DMS153 treated with DMSO at 0.1 percent for 48 hours (cell line): Measurements from ENCODE around the gene ATF3.

ENCODE experiments used
- DNase-seq: peaks from one replicate; lab custom pipeline; 2025; ENCODE audit not compliant: unreplicated experiment; lab: John Stamatoyannopoulos, UW

ATF3 gene

GRCh38 chr1:212586206-212587015 lies 22.1 kb upstream of the ATF3 start:
- DNase-seq: no peak

DNA sequence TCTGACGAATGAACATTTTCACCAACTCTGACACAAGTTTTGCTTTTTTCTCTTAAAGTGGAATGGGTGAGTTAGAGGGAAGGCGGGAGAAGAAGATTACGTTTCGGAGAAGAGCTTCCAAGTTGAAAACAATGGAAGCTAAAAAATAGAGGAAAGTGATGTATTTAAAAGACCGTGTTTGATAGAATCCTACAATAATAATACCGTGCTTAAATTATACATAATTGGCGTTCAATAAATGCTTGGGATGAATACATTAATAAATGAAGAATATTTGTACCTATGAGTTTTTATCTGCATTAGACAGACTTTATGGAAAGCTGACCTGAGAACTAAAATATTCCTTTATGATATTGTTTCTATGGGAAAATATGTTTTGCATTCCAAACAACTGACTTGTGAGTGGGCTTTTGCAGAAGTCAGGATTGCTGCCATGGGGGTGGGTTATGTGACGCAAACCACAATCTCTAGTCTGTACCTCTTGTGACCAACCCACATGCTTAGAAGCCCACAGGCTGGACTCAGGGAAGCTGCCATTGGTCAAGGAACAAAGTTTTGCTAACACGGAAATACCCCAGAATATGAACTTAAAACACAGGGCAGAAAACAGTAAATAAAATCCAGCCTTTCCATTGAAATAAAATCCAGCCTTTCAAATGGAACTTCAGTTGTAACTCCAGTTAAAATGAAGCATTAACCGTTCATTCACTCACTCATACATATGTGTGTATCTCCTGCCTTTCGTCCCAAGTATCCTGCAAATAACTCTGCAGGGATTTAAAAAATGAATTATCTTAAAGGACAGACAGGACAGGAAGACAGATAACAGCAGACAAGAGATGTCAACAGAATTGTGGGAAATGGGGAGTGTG lies 21.3 kb upstream of the ATF3 start:
- DNase-seq: no peak

- DNase-seq: no peak
These were observed 20.6 kb upstream of the ATF3 start for GRCh38 chr1:212587888-212588510.

DNA sequence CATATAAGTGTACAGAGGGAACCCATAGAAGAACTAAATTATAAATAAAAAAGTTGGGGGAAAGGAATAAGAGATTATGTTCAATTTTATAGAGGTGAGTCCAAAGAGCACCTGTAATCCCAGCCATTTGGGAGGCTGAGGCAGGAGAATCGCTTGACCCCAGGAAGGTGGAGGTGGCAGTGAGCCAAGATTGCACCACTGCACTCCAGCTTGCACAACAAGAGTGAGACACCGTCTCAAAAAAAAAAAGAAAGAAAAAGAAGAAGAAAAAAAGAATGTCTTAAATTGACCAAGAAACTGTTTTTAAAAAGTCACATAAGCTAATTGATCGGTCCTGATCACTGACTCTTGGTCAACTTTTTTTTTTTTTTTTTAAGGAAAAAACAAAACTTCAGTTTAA lies 19.1 kb upstream of the ATF3 start:
- no peak for DNase-seq

- DNase-seq: no peak
These were observed 16.6 kb upstream of the ATF3 start for GRCh38 chr1:212591922-212592321.

DNA sequence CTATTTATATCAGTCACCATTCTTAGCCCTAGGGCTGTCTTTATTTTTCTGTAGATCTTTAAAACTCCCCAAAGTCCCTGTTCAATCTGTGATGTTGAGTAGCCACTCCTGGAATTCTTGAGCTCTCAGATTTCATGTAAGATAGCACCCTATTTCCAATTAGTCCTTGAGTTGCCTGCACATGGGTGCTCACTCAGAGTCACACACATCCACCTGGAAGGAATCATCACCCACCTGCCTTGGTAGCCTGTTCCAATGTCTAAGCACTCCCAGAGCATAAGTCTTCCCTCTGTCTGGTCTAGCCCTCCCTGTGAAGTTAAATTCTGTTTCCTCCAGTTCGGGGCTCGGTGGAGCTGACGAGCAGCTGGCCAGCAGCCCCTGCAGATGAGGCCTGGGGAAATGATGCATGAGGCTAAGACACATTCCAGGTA lies 14.7 kb upstream of the ATF3 start:
- no peak for DNase-seq

DNA sequence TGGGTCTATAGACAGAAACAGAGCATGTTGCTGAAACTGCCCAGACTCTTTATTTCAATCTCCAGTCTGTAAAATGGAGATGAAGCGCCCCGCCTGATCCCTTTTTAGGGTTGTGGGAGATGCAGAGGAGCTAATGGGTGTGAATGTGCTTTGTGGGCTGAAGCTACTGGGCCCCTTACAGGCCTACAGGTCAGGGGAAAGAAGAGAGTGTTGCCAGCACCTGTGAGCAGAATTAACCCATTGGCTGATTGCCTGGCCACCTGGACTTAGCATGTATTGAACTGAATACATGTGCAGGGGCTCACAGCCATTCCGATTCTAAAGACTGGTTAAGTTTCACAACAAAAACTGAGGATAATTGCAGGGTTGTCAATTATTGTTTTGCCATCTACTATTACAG lies 13.9 kb upstream of the ATF3 start:
- no peak for DNase-seq

DNA sequence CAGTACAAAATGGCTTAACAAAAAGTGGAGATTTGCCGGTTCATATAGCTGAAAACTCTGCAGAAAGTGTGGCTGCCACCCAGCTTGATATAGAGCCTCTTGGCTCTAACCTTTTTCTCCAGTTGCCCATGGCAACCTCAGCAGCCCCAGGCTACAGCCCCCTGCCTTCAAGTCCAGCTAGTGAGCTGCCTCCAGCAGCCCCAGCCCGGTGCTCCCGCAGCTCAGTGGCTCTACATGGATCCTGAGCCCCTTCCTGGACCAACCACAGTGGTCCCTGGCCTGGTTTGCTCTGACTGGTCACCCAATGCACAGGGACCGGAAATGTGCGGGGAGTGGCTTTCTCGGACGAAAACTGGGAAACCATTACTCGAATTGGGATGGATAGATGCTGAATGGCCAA lies 13.3 kb upstream of the ATF3 start:
- no peak for DNase-seq

- DNase-seq: peak; percentile 51
These were observed 12.5 kb upstream of the ATF3 start for GRCh38 chr1:212595787-212596714.

- DNase-seq: no peak
These were observed 11.8 kb upstream of the ATF3 start for GRCh38 chr1:212596798-212597197.

GRCh38 chr1:212597487-212597886 lies 11.1 kb upstream of the ATF3 start:
- no peak for DNase-seq

- DNase-seq: no peak
These were observed 8.3 kb upstream of the ATF3 start for GRCh38 chr1:212600071-212600915.

DNA sequence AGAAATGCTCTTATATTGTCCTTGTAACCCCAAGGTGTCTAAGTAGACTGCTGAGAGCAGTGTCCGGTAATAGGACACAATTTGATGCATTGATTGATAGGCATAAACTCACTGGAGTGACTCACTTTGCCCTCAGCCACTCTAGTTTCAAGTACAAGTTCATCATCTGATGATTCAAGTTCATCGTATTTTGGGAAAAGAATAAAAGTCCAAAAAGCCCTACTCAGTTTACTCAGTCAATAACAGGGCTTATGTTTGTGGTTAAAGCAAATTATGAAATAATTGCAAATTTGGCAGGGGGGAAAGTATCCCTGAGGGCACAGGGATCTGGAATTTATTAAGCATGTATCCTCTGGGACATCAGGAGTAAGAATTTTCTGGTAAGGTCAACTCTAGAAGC lies 7.6 kb upstream of the ATF3 start:
- no peak for DNase-seq

DNA sequence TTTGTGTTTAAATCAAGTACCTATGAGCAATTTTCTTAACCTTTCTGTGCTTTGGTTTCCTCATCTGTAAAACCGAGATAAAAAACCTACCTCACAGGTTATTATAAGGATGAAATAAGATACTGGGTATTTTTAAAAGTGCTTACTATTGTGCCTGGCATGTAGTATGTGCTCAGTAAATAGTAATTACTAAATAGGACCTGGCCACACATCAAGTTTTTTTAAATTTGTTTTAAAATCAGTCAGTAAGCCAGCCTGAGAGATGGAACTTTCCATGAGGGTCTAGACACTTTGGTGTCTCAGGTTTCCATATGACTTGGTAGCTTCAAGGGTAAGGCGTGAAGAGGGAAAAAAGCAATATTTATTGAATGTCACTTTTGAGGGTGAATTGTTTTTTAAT lies 7.0 kb upstream of the ATF3 start:
- DNase-seq: no peak

- no peak for DNase-seq
These were observed 2.8 kb upstream of the ATF3 start for GRCh38 chr1:212605441-212606394.

DNA sequence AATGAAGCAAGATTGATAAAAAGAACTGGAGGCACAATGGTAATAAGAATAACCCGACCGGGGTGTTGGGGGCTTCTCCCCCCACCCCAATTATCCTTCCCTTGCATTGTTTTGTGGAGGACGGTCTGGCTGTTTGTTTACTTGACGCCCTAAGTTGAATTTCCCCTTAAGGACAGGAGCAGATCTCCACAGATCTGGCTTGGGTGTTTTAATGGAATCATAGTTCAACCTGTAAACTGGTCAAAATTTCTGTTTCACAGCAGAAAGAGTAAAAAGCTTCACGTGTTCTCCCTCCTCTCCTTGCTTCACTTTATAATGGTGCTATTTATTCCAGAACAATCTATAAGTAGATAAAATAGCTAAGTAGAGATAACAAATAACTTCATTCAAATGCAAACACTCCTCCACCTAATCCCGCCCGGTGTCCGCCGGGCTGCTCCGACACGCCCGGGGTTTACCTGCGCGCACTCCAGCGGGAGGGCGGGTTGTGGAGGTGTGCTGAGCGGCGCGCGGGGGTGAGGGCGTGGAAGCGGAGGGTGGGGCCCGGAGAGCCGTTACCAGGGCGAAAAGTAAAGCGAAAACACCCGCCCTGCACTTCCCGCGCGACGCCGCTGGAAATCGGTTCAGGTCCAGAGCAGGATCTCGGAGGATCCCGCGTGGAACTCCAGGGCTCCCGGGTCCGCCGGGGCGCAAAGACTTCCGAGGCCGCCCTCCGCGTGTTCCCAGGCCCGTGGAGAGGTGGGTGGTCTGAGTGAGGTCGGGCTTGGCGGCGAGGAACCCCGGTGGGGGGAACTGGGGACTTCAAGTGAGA lies 2.0 kb upstream of the ATF3 start:
- DNase-seq: peak; percentile 48

DNA sequence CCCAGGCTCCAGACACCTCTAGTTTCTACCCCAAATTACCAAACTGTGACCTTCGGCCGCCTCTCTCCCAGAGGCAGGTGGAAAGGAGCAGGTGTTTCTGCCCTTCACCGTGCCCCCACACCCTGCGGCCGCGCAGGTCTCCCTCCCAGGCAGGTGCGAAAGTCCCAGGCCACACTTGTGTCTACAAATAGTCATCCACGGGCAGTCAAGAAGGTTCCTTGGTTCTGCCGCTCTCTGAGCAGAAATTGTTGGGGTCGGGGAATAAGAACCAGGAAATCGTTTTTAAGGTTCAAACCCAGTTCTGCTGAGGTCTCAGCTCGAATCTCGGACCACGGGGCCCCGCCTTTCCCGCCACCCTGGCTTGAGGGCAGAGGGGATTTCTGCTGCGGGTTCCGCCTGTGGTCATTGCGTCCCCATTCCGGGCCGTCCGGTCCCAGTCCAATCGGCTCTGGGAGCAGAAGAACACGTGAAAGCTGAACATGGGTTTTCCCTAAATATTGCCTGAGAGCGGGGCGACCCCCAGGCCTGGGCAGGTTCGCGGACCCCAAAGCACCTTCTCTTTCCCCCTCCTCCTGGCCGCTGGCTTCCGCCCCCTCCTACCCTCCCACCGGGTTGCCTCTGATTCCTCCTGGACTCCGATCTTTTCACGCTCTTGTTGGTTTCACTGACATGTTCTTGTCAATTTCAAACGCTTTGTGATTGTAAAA lies 1.2 kb upstream of the ATF3 start:
- DNase-seq: peak; percentile 39
